ENCODE measurements around the gene KIAA1217.

GRCh38 chr10:24550680-24551079 is 341.7 kb downstream of the KIAA1217 start:
- TF ChIP-seq CTCF (IDR thresholded peaks at IDR 0.05; ENCODE audit: borderline replicate concordance, extremely low read depth, low read length, poor library complexity, severe bottlenecking) (no peak), EZH2 (IDR thresholded peaks at IDR 0.05; ENCODE audit: borderline replicate concordance, low read depth, low read length, severe bottlenecking) (no peak)
